Pancreas (tissue), 10 donors: Measurements from ENCODE around the gene TET2. TPM values are rescaled to one million over a fixed set of nuclear protein-coding genes. Genes with fewer than 3 reads are reported as not detected.

ENCODE experiments used
- ATAC-seq, 4 donors: fragments of 200-7000 bp; cut with Tn5 transposase; one replicate each; pipeline versions ENCODE4 v1.8.0 to v1.9.1; 2020; ENCODE audit warnings: mild to moderate bottlenecking in 4 of 4, moderate library complexity in 4 of 4
- DNase-seq, 6 donors: peaks; one replicate each; pipeline ENCODE4 v3.0.0-alpha.2; 2020
- FAIRE-seq: peaks from 2 replicates; lab custom pipeline; 2012; peaks lifted over from hg19 to GRCh38; lab: Jason Lieb, UNC
- H3K27ac ChIP-seq, 4 donors: fragments of 200-600 bp; sonication (generic); 1 replicate in 3 of 4; 2 replicates in 1 of 4; pipeline versions ENCODE4 v1.5.0 to v1.8.0; 2020
- H3K27me3 ChIP-seq, 4 donors: fragments of 200-600 bp; one replicate each; pipeline ENCODE4 v1.8.0; 2021
- H3K36me3 ChIP-seq, 3 donors: fragments of 200-600 bp; sonication (generic) in 1 of 3; one replicate each; pipeline versions ENCODE4 v1.5.0 to v1.8.0; 2020 to 2021
- H3K4me1 ChIP-seq, 3 donors: fragments of 200-600 bp; one replicate each; pipeline ENCODE4 v1.8.0; 2021
- H3K4me3 ChIP-seq, 4 donors: fragments of 200-600 bp; sonication (generic) in 2 of 4; one replicate each; pipeline versions ENCODE4 v1.5.0 to v1.8.0; 2020 to 2021
- H3K9me3 ChIP-seq, 4 donors: fragments of 200-600 bp; one replicate each; pipeline ENCODE4 v1.8.0; 2021
- WGBS, 2 donors: extraction: QIAGEN DNeasy Blood & Tissue Kit; methylation state at CpG; one replicate each; pipeline ENCODE4 v1.1.7; 2013; 5-methylcytosine and 5-hydroxymethylcytosine counted together
- intact Hi-C, 3 donors: fragments of 100-400 bp; cut with DNase I; formaldehyde crosslinking; loops; one replicate each; pipeline versions ENCODE4 v1.11.1 to v1.14.2; 2022
- polyA plus RNA-seq, 2 donors: library from polyadenylated mRNA; stranded (reverse); fragments of 200-250 nt; gene quantifications; one replicate each; pipeline ENCODE4 v1.2.3, GENCODE V29; 2013
- total RNA-seq, 6 donors: library from RNA; stranded (reverse); fragmentation: NEBNext Ultra II Directional in 4 of 6; extraction: Animal tissue kit (Norgen Biotek cat#: 25700) in 4 of 6; gene quantifications; one replicate each; pipeline versions ENCODE4 v1.2.1 to v1.2.4, GENCODE V29; 2021 to 2023
- TF ChIP-seq, protein P1 (sequence below), 4 donors: fragments of 200-600 bp; sonication (generic) in 3 of 4; IDR thresholded peaks; one replicate each; pipeline versions ENCODE4 v1.5.0 to v1.8.0; 2021; ENCODE audit warnings: antibody characterized with exemption in 4 of 4
- donor health status: healthy with polysubstance abuse.
- donor health status: DM: no; HTN: no; CAD: no; lungs with moderate emphysema.
- donor health status: DM: no; HTN: no; CAD: no.
- donor health status: control.
- donor health status: control.
- donor health status: Bipolar disorder and iron deficiency.
- donor health status: DM: yes; HTN: yes; CAD: no.
- donor health status: DM: no; HTN: no; CAD: no.
- donor health status: DM: no; HTN: no; CAD: no.
- donor health status: DM: yes; HTN: yes; CAD: no.

TET2 gene
- total and polyA plus RNA-seq, 8 donors: 2.5 to 16.5 (median 7.4) TPM

DNA sequence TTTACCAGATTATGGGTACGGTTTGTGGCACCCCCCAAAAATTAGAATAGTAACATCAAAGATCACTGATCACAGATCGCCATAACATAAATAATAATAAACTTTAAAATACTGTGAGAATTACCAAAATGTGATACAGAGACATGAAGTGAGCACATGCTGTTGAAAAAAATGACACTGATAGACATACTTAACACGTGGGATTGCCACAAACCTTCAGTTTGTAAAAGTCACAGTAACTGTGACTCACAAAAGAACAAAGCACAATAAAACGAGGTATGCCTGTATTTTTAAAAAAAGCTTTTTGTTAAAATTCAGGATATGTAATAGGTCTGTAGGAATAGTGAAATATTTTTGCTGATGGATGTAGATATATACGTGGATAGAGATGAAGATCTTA, 93.4 kb downstream of the TET2 start:
- Histone ChIP-seq H3K36me3 (peaks cover 0 to 17% (median 0%) of the 10 kb centered on the region in 3 donors), H3K4me3 (no peak overlapping the region), H3K9me3 (no peaks in the 10 kb centered on the region), H3K4me1 (no peaks in the 10 kb centered on the region), H3K27ac (no peak overlapping the region), H3K27me3 (no peaks in the 10 kb centered on the region)
- TF ChIP-seq, protein P1, sequence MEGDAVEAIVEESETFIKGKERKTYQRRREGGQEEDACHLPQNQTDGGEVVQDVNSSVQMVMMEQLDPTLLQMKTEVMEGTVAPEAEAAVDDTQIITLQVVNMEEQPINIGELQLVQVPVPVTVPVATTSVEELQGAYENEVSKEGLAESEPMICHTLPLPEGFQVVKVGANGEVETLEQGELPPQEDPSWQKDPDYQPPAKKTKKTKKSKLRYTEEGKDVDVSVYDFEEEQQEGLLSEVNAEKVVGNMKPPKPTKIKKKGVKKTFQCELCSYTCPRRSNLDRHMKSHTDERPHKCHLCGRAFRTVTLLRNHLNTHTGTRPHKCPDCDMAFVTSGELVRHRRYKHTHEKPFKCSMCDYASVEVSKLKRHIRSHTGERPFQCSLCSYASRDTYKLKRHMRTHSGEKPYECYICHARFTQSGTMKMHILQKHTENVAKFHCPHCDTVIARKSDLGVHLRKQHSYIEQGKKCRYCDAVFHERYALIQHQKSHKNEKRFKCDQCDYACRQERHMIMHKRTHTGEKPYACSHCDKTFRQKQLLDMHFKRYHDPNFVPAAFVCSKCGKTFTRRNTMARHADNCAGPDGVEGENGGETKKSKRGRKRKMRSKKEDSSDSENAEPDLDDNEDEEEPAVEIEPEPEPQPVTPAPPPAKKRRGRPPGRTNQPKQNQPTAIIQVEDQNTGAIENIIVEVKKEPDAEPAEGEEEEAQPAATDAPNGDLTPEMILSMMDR (IDR thresholded peaks at IDR 0.05): no peak
- WGBS, 2 donors: 93% methylated on average over 5 of the region's 5 CpGs
- ATAC-seq (no peak), DNase-seq (no peak), FAIRE-seq (no peak)
- intact Hi-C loops: no loop called here

DNA sequence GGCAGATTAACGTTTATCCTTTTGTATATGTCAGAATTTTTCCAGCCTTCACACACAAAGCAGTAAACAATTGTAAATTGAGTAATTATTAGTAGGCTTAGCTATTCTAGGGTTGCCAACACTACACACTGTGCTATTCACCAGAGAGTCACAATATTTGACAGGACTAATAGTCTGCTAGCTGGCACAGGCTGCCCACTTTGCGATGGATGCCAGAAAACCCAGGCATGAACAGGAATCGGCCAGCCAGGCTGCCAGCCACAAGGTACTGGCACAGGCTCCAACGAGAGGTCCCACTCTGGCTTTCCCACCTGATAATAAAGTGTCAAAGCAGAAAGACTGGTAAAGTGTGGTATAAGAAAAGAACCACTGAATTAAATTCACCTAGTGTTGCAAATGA, 94.8 kb downstream of the TET2 start:
- intact Hi-C loops: no loop called here
- WGBS, 2 donors: 44 to 51% methylated on average over 4 of the region's 4 CpGs
- no peak for FAIRE-seq
- Histone ChIP-seq H3K27me3 (no peaks in the 10 kb centered on the region), H3K27ac (no peak overlapping the region), H3K36me3 (peaks cover 0 to 5% (median 0%) of the 10 kb centered on the region in 3 donors), H3K9me3 (no peaks in the 10 kb centered on the region), H3K4me1 (no peaks in the 10 kb centered on the region), H3K4me3 (no peak overlapping the region)
- DNase-seq: peak in 3 of 6 donors; percentile 8 to 34 (median 33)
- ATAC-seq: peak; percentile 30 to 76 (median 56)
- TF ChIP-seq, protein P1 (IDR thresholded peaks at IDR 0.05): no peak

DNA sequence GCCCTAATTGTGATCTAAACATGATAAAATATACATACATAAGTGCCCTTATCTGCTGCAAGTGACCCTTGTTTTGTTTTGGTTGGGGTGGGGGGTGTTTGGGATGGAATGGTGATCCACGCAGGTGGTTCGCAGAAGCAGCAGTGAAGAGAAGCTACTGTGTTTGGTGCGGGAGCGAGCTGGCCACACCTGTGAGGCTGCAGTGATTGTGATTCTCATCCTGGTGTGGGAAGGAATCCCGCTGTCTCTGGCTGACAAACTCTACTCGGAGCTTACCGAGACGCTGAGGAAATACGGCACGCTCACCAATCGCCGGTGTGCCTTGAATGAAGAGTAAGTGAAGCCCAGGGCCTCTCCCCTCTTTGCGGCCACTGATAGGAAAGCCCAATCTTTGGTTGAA, 96.8 kb downstream of the TET2 start:
- Histone ChIP-seq H3K36me3 (peaks cover 0 to 5% (median 0%) of the 10 kb centered on the region in 3 donors), H3K4me3 (no peak overlapping the region), H3K4me1 (no peaks in the 10 kb centered on the region), H3K27me3 (no peaks in the 10 kb centered on the region), H3K27ac (no peak overlapping the region), H3K9me3 (no peaks in the 10 kb centered on the region)
- TF ChIP-seq, protein P1 (IDR thresholded peaks at IDR 0.05): no peak
- WGBS, 2 donors: 97 to 98% methylated on average over 13 of the region's 13 CpGs
- intact Hi-C loops: no loop called here
- FAIRE-seq (no peak), DNase-seq (no peak), ATAC-seq (no peak)

DNA sequence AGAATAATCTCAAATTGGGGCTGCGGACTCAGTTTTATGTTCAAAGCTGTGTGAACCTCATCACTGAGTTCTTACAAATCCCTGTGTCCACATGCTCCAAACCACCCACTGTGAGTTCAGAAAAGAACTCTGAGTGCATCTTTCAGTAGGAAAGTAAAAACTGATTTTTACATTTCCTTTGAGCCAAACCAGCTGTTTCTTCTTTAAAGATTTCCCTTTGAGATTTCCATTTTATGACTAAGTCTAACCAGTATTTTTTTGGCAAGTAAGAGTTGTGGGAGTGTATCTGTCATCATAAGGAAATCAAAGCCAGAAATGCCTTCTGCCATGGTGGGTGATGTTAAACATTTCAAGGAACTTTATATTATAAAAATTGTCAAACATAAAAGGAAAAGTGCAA, 100.0 kb downstream of the TET2 start:
- ATAC-seq (peak in 3 of 4 donors; percentile 24 to 45 (median 42)), DNase-seq (no peak), FAIRE-seq (no peak)
- intact Hi-C loops: no loop called here
- no peaks in the 10 kb centered on the region for H3K27me3 ChIP-seq
- TF ChIP-seq, protein P1 (IDR thresholded peaks at IDR 0.05): no peak
- H3K36me3 ChIP-seq: peaks cover 0 to 5% (median 0%) of the 10 kb centered on the region in 3 donors
- 87 to 93% methylated on average over 1 of the region's 1 CpG for WGBS, 2 donors
- no peaks in the 10 kb centered on the region for H3K4me1 ChIP-seq
- H3K4me3 ChIP-seq: no peak overlapping the region
- H3K27ac ChIP-seq: no peak overlapping the region
- H3K9me3 ChIP-seq: no peaks in the 10 kb centered on the region

DNA sequence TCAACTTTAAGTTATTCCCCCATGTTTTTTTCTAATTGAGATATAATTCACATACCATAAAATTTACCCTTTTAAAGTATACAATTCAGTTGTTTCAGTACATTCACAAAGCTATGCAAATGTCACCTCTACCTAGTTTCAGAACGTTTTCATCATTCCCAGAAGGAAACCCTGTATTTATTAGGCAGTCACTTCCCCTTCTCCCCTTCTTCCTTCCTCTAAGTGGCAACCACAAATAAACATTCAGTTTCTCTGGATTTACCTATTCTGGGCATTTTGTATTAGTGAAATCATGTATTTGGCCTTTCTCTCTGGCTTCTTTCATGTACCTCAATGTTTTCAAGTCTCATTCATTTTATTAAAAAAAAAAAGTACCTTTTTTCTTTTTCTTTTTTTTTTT, 101.9 kb downstream of the TET2 start:
- Histone ChIP-seq H3K27ac (no peak overlapping the region), H3K36me3 (peaks cover 0 to 5% (median 0%) of the 10 kb centered on the region in 3 donors), H3K4me3 (no peak overlapping the region), H3K27me3 (no peaks in the 10 kb centered on the region), H3K9me3 (no peaks in the 10 kb centered on the region), H3K4me1 (no peaks in the 10 kb centered on the region)
- DNase-seq: no peak
- intact Hi-C loops: no loop called here
- FAIRE-seq: no peak
- WGBS, 2 donors: 51 to 77% methylated on average over 1 of the region's 1 CpG
- no peak for ATAC-seq
- TF ChIP-seq, protein P1 (IDR thresholded peaks at IDR 0.05): no peak
